Measurements from ENCODE around the gene KIRREL1. TPM values are rescaled to one million over a fixed set of nuclear protein-coding genes. Genes with fewer than 3 reads are reported as not detected.

Gene KIRREL1
- total RNA-seq, 2 donors from 2014 or later: 22.8 to 26.5 TPM

GRCh38 chr1:157995583-157996169, 2.2 kb downstream of the KIRREL1 start:
- Histone ChIP-seq H3K4me1 (ENCODE audit: control insufficient read depth, insufficient read depth, low read length) (peaks cover 7% of the 10 kb centered on the region), H3K4me3 (ENCODE audit: low read length) (peak overlapping the region; percentile 89), H3K27ac (ENCODE audit: low read depth, low read length) (peak overlapping the region; percentile 75), H3K9ac (ENCODE audit: extremely low read depth, low read length, poor library complexity, severe bottlenecking) (no peak overlapping the region), H3K36me3 (ENCODE audit: control insufficient read depth, insufficient read depth, low read length) (peaks cover 3% of the 10 kb centered on the region), H3K27me3 (ENCODE audit: control insufficient read depth, insufficient read depth, low read length, poor library complexity, severe bottlenecking) (no peaks in the 10 kb centered on the region), H3K9me3 (ENCODE audit: control insufficient read depth, low read length) (no peaks in the 10 kb centered on the region)
- Mint-ChIP-seq H3K36me3 (ENCODE audit: low read depth) (no peaks in the 10 kb centered on the region), H3K27me3 (ENCODE audit: insufficient read depth) (peaks cover 5% of the 10 kb centered on the region), H3K27ac (no peak overlapping the region), H3K4me3 (peak overlapping the region; percentile 76), H3K9me3 (no peaks in the 10 kb centered on the region), H3K4me1 (peaks cover 15% of the 10 kb centered on the region)
- 66% methylated on average over 3 of the region's 3 CpGs; no CpG with 5 or more reads in 1 of the 2 experiments for WGBS, 2 experiments (ENCODE audit: insufficient coverage in 1 of 2, insufficient read length in 1 of 2)
- no peak for TF ChIP-seq CTCF (conservative IDR thresholded peaks at IDR 0.05)
- no peak for DNase-seq

GRCh38 chr1:157996433-157996832, 3.0 kb downstream of the KIRREL1 start:
- DNase-seq: no peak
- Histone ChIP-seq H3K4me1 (ENCODE audit: control insufficient read depth, insufficient read depth, low read length) (peaks cover 7% of the 10 kb centered on the region), H3K36me3 (ENCODE audit: control insufficient read depth, insufficient read depth, low read length) (peaks cover 3% of the 10 kb centered on the region), H3K9me3 (ENCODE audit: control insufficient read depth, low read length) (no peaks in the 10 kb centered on the region), H3K27ac (ENCODE audit: low read depth, low read length) (no peak overlapping the region), H3K4me3 (ENCODE audit: low read length) (no peak overlapping the region), H3K27me3 (ENCODE audit: control insufficient read depth, insufficient read depth, low read length, poor library complexity, severe bottlenecking) (no peaks in the 10 kb centered on the region), H3K9ac (ENCODE audit: extremely low read depth, low read length, poor library complexity, severe bottlenecking) (no peak overlapping the region)
- H3K36me3 Mint-ChIP-seq (ENCODE audit: low read depth): no peaks in the 10 kb centered on the region
- 82 to 83% methylated on average over 2 to 5 of the region's 5 CpGs for WGBS, 2 experiments (ENCODE audit: insufficient coverage in 1 of 2, insufficient read length in 1 of 2)
- no peak overlapping the region for H3K4me3 Mint-ChIP-seq
- H3K27me3 Mint-ChIP-seq (ENCODE audit: insufficient read depth): peaks cover 4% of the 10 kb centered on the region
- no peaks in the 10 kb centered on the region for H3K9me3 Mint-ChIP-seq
- TF ChIP-seq CTCF (conservative IDR thresholded peaks at IDR 0.05): no peak
- peaks cover 15% of the 10 kb centered on the region for H3K4me1 Mint-ChIP-seq
- no peak overlapping the region for H3K27ac Mint-ChIP-seq

- Histone ChIP-seq H3K27ac (ENCODE audit: low read depth, low read length) (peak overlapping the region; percentile 57), H3K9me3 (ENCODE audit: control insufficient read depth, low read length) (no peaks in the 10 kb centered on the region), H3K4me1 (ENCODE audit: control insufficient read depth, insufficient read depth, low read length) (peaks cover 15% of the 10 kb centered on the region), H3K9ac (ENCODE audit: extremely low read depth, low read length, poor library complexity, severe bottlenecking) (no peak overlapping the region), H3K36me3 (ENCODE audit: control insufficient read depth, insufficient read depth, low read length) (peaks cover 3% of the 10 kb centered on the region), H3K4me3 (ENCODE audit: low read length) (no peak overlapping the region), H3K27me3 (ENCODE audit: control insufficient read depth, insufficient read depth, low read length, poor library complexity, severe bottlenecking) (no peaks in the 10 kb centered on the region)
- DNase-seq: no peak
- TF ChIP-seq CTCF (conservative IDR thresholded peaks at IDR 0.05): no peak
- H3K36me3 Mint-ChIP-seq (ENCODE audit: low read depth): no peaks in the 10 kb centered on the region
- WGBS, 2 experiments (ENCODE audit: insufficient coverage in 1 of 2, insufficient read length in 1 of 2): 89 to 90% methylated on average over 4 of the region's 4 CpGs
- no peak overlapping the region for H3K27ac Mint-ChIP-seq
- H3K27me3 Mint-ChIP-seq (ENCODE audit: insufficient read depth): no peaks in the 10 kb centered on the region
- H3K4me3 Mint-ChIP-seq: no peak overlapping the region
- no peaks in the 10 kb centered on the region for H3K9me3 Mint-ChIP-seq
- peaks cover 23% of the 10 kb centered on the region for H3K4me1 Mint-ChIP-seq
Observed at GRCh38 chr1:158000507-158000906, 7.1 kb downstream of the KIRREL1 start.

Data from endodermal cell (in vitro differentiated cells).